LoVo (cell line): ENCODE measurements around the gene C16orf74.

ENCODE experiments used
- DNase-seq: peaks from one replicate; pipeline ENCODE4 v3.0.0-alpha.2; 2016; ENCODE audit warnings: low spot score

The C16orf74 gene

GRCh38 chr16:85749771-85750145 is 1.1 kb downstream of the C16orf74 start:
- no peak for DNase-seq

- peak; percentile 83 for DNase-seq
These were observed 4.3 kb downstream of the C16orf74 start for GRCh38 chr16:85746460-85747215.

DNA sequence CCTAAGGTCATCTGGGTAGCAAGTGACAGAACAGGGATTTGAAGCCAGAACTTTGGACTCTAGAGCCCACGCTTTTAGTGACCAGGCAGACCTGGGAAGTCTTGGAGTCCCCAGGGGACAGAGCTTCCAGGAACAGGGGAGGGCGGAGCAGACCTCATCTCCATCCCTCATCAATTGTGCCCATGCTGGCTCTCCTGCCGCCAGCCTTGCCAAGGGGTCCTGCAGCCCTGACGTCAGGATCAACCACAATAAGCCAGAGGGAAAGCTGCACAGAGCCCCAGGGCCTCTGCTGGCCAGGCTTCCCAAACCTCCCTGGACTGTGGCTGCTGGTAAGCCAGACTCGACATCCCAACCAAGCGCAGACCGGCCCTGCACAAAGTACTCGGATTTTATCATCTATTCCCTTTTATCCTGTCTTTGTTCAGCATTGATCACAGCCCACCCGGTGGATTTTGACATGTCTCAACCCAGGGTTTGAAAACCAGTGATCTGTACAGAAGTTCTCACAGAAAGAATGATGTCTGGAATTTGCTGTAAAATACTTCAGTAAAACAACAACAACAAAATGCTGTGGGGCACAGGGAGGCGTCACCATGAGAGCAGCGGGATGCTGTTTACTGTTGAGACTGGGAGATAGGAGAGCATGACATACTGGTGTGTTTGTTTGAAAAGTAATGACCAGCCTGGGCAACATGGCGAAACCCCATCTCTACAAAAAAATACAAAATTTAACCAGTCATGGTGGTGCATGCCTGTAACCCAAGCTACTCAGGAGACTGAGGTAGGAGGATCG is 11.8 kb downstream of the C16orf74 start:
- DNase-seq: no peak

DNA sequence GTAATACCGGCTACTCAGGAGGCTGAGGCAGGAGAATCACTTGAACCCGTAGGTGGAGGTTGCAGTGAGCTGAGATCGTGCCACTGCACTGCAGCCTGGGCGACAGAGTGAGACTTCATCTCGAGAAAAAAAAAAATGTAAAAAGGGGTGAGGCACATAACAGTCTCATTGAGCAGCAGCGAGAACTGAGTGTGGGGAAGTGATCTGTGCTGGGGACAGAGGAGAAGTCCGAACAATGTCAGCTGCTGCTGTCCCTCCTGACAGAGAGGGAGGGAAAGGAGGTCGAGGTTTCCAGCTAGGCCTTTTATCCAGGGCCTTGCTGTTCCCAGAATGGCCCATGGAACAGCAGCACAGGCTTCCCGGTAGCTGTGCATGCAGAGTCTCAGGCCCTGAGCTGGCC is 14.0 kb downstream of the C16orf74 start:
- no peak for DNase-seq

DNA sequence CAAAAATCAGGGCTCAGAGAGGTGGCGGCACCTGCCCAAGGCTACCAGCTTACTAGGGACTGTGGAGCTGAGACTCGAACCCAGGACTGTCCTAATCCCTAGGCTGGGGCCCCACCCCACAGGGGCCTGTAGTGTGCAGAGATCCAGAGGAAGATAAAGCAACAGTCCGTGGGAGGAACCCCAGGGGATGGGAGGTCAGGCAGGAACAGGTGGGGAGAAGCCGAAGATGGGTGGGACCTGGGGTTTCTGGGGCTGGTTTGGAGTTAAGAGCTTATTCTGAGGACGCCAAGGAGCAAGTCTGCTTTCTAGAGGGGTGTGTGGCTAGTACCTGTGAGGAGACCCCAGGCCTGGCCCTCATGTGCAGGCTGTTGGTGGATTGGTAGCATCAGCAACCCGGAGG is 14.9 kb downstream of the C16orf74 start:
- DNase-seq: no peak

DNA sequence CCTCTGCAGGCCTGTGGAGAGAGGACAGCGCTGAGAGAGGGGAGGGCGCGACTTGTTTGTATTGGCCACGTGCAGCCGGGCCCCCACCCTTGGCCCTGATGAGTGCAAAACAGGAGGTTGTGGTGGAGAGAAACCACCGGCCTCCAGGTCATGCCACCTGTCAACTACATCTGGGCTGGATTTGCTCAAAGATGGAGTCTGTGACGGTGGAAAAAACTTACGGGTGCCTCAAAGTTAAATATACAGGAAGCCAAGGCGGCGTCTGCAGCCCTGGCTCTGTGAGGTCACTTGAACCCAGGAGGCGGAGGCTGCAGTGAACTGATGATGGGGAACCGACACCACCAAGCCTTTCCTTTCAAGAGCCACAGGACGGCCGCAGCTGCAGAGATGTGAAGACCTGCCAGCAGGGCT is 15.7 kb downstream of the C16orf74 start:
- no peak for DNase-seq

GRCh38 chr16:85734311-85735017 is 16.4 kb downstream of the C16orf74 start:
- no peak for DNase-seq

GRCh38 chr16:85733839-85734170 is 17.1 kb downstream of the C16orf74 start:
- DNase-seq: no peak

- DNase-seq: no peak
These were observed 17.6 kb downstream of the C16orf74 start for GRCh38 chr16:85733155-85733838.

GRCh38 chr16:85731179-85731578 is 19.7 kb downstream of the C16orf74 start:
- DNase-seq: no peak

- no peak for DNase-seq
These were observed 20.8 kb downstream of the C16orf74 start for GRCh38 chr16:85730186-85730465.

- no peak for DNase-seq
These were observed 21.3 kb downstream of the C16orf74 start for GRCh38 chr16:85729452-85730185.

DNA sequence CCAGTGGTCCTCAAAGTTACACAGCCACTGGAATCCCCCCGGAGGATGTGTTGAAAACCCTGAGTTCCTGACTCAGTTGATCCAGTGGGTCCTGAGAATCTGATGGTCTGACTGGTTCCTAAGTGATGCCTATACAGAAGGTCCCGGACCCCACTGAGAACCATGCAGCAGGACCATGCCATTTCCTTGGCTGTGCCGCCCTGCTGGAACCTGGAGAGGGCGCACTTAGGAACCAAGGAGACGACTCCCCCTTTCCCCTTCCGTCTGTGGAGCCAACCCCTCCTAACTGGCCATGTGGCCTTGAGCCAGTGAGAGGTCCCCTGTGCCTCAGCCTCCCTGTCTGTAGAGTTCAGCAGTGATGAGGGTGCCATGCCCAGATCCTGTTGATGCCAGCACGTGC is 22.0 kb downstream of the C16orf74 start:
- DNase-seq: no peak

- no peak for DNase-seq
These were observed 26.0 kb downstream of the C16orf74 start for GRCh38 chr16:85724936-85725335.

- no peak for DNase-seq
These were observed 26.6 kb downstream of the C16orf74 start for GRCh38 chr16:85724126-85724879.

GRCh38 chr16:85722128-85722893 is 28.6 kb downstream of the C16orf74 start:
- no peak for DNase-seq

GRCh38 chr16:85720302-85720637 is 30.6 kb downstream of the C16orf74 start:
- peak; percentile 61 for DNase-seq

GRCh38 chr16:85719605-85720301 is 31.1 kb downstream of the C16orf74 start:
- no peak for DNase-seq

DNA sequence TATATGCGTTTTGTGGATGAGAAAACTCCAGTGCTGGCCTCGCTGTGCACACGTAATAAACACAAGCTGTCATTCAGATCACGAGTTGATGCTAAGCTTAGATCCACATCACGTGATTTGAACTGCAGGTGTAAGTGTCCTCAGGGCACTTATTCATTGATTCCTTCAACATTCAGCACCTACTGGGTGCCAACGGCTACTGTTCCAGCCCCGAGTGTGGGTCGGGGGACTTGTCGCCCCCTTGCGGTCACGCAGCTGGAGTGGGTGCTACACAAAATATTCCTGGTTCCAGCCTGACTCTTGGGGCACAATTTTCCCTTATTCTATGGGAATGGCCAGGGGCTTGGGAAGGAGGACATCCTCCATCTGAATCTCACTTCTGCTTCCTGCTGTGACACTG is 32.2 kb downstream of the C16orf74 start:
- no peak for DNase-seq

- no peak for DNase-seq
These were observed 32.8 kb downstream of the C16orf74 start for GRCh38 chr16:85718153-85718477.
